ENCODE measurements around the gene CCDC171. TPM values are rescaled to one million over a fixed set of nuclear protein-coding genes. Genes with fewer than 3 reads are reported as not detected.

The CCDC171 gene
- 0.47 and 0.53 TPM in 2 replicates for total RNA-seq (2014; rRNA removed; shearing (Covaris generic))

GRCh38 chr9:15552636-15553527 lies at the start of gene CCDC171:
Gene CCDC171, plus strand, starts transcription at chr9:15553043. Its CDS starts 11,046 bp downstream, at chr9:15564089.
- Histone ChIP-seq H3K9me3 (replicated peaks) (no peaks in the 10 kb centered on the region), H3K4me1 (replicated peaks) (no peaks in the 10 kb centered on the region), H3K27me3 (replicated peaks) (no peaks in the 10 kb centered on the region), H3K4me3 (peak within 1 kb of the TSS; percentile 63), H3K36me3 (no peaks in the 10 kb centered on the region), H3K27ac (peak within 1 kb of the TSS; percentile 89)
- peak; percentile 80 to 88 for DNase-seq (ENCODE audit: low read depth in 1 of 2, low spot score in 2 of 2)

- no peak overlapping the region for H3K27ac ChIP-seq
- DNase-seq (ENCODE audit: low read depth in 1 of 2, low spot score in 2 of 2) = no peak
- H3K9me3 ChIP-seq (replicated peaks) = no peaks in the 10 kb centered on the region
- peaks cover 19% of the 10 kb centered on the region for H3K36me3 ChIP-seq
- no peak overlapping the region for H3K4me3 ChIP-seq
- H3K4me1 ChIP-seq (replicated peaks) = peaks cover 3% of the 10 kb centered on the region; the same call in 1 of the 2 replicates
- no peaks in the 10 kb centered on the region for H3K27me3 ChIP-seq (replicated peaks)
Observed at GRCh38 chr9:15505921-15506320, 46.9 kb upstream of the CCDC171 start.

GRCh38 chr9:15509931-15510788 lies 42.7 kb upstream of the CCDC171 start:
- H3K27me3 ChIP-seq (replicated peaks) = no peaks in the 10 kb centered on the region
- H3K9me3 ChIP-seq (replicated peaks) = no peaks in the 10 kb centered on the region
- H3K4me1 ChIP-seq (replicated peaks) = peaks cover 7% of the 10 kb centered on the region
- peaks cover 19% of the 10 kb centered on the region for H3K36me3 ChIP-seq
- H3K27ac ChIP-seq = peak overlapping the region; percentile 94
- peak overlapping the region; percentile 95 for H3K4me3 ChIP-seq
- peak in 1 of 2 experiments; percentile 4 for DNase-seq (ENCODE audit: low read depth in 1 of 2, low spot score in 2 of 2)

GRCh38 chr9:15510789-15511575 lies 41.9 kb upstream of the CCDC171 start, which contains the start of gene PSIP1:
Gene PSIP1, minus strand, starts transcription at chr9:15510970. Its CDS starts 782 bp downstream, at chr9:15510188.
- H3K4me3 ChIP-seq = peak within 1 kb of the TSS; percentile 95
- peak within 1 kb of the TSS; percentile 94 for H3K27ac ChIP-seq
- no peaks in the 10 kb centered on the region for H3K27me3 ChIP-seq (replicated peaks)
- no peaks in the 10 kb centered on the region for H3K9me3 ChIP-seq (replicated peaks)
- peaks cover 7% of the 10 kb centered on the region for H3K4me1 ChIP-seq (replicated peaks)
- DNase-seq (ENCODE audit: low read depth in 1 of 2, low spot score in 2 of 2) = peak; percentile 55 to 88
- peaks cover 16% of the 10 kb centered on the region for H3K36me3 ChIP-seq

GRCh38 chr9:15512204-15512603 lies 40.6 kb upstream of the CCDC171 start:
- Histone ChIP-seq H3K27me3 (replicated peaks) (no peaks in the 10 kb centered on the region), H3K27ac (no peak overlapping the region), H3K4me1 (replicated peaks) (peaks cover 7% of the 10 kb centered on the region), H3K4me3 (no peak overlapping the region), H3K36me3 (peaks cover 7% of the 10 kb centered on the region; the same call in 1 of the 2 replicates), H3K9me3 (replicated peaks) (no peaks in the 10 kb centered on the region)
- DNase-seq (ENCODE audit: low read depth in 1 of 2, low spot score in 2 of 2) = no peak

GRCh38 chr9:15512889-15513288 lies 40.0 kb upstream of the CCDC171 start:
- Histone ChIP-seq H3K27ac (no peak overlapping the region), H3K4me3 (no peak overlapping the region), H3K27me3 (replicated peaks) (no peaks in the 10 kb centered on the region), H3K9me3 (replicated peaks) (no peaks in the 10 kb centered on the region), H3K36me3 (peaks cover 5% of the 10 kb centered on the region; the same call in 1 of the 2 replicates), H3K4me1 (replicated peaks) (peaks cover 7% of the 10 kb centered on the region)
- DNase-seq (ENCODE audit: low read depth in 1 of 2, low spot score in 2 of 2) = no peak

GRCh38 chr9:15513335-15513734 lies 39.5 kb upstream of the CCDC171 start:
- H3K9me3 ChIP-seq (replicated peaks) = no peaks in the 10 kb centered on the region
- DNase-seq (ENCODE audit: low read depth in 1 of 2, low spot score in 2 of 2) = no peak
- 0 out of 2 replicates have a peak, but pooled peaks cover 3% of the 10 kb centered on the region for H3K36me3 ChIP-seq
- no peak overlapping the region for H3K27ac ChIP-seq
- no peaks in the 10 kb centered on the region for H3K27me3 ChIP-seq (replicated peaks)
- peaks cover 7% of the 10 kb centered on the region for H3K4me1 ChIP-seq (replicated peaks)
- H3K4me3 ChIP-seq = no peak overlapping the region

GRCh38 chr9:15519831-15520230 lies 33.0 kb upstream of the CCDC171 start:
- Histone ChIP-seq H3K27me3 (replicated peaks) (no peaks in the 10 kb centered on the region), H3K4me3 (no peak overlapping the region), H3K36me3 (no peaks in the 10 kb centered on the region), H3K4me1 (replicated peaks) (no peaks in the 10 kb centered on the region), H3K27ac (no peak overlapping the region), H3K9me3 (replicated peaks) (no peaks in the 10 kb centered on the region)
- no peak for DNase-seq (ENCODE audit: low read depth in 1 of 2, low spot score in 2 of 2)

GRCh38 chr9:15521254-15521653 lies 31.6 kb upstream of the CCDC171 start:
- no peaks in the 10 kb centered on the region for H3K9me3 ChIP-seq (replicated peaks)
- no peaks in the 10 kb centered on the region for H3K4me1 ChIP-seq (replicated peaks)
- no peak overlapping the region for H3K4me3 ChIP-seq
- DNase-seq (ENCODE audit: low read depth in 1 of 2, low spot score in 2 of 2) = no peak
- no peak overlapping the region for H3K27ac ChIP-seq
- no peaks in the 10 kb centered on the region for H3K36me3 ChIP-seq
- H3K27me3 ChIP-seq (replicated peaks) = no peaks in the 10 kb centered on the region

- Histone ChIP-seq H3K36me3 (no peaks in the 10 kb centered on the region), H3K27ac (no peak overlapping the region), H3K4me3 (no peak overlapping the region), H3K9me3 (replicated peaks) (no peaks in the 10 kb centered on the region), H3K27me3 (replicated peaks) (no peaks in the 10 kb centered on the region), H3K4me1 (replicated peaks) (no peaks in the 10 kb centered on the region)
- DNase-seq (ENCODE audit: low read depth in 1 of 2, low spot score in 2 of 2) = no peak
Observed at GRCh38 chr9:15522130-15522755, 30.6 kb upstream of the CCDC171 start.

- Histone ChIP-seq H3K4me1 (replicated peaks) (no peaks in the 10 kb centered on the region), H3K27ac (no peak overlapping the region), H3K27me3 (replicated peaks) (no peaks in the 10 kb centered on the region), H3K4me3 (no peak overlapping the region), H3K9me3 (replicated peaks) (no peaks in the 10 kb centered on the region), H3K36me3 (no peaks in the 10 kb centered on the region)
- no peak for DNase-seq (ENCODE audit: low read depth in 1 of 2, low spot score in 2 of 2)
Observed at GRCh38 chr9:15524845-15525455, 27.9 kb upstream of the CCDC171 start.

GRCh38 chr9:15525958-15526357 lies 26.9 kb upstream of the CCDC171 start:
- DNase-seq (ENCODE audit: low read depth in 1 of 2, low spot score in 2 of 2) = no peak
- Histone ChIP-seq H3K4me1 (replicated peaks) (no peaks in the 10 kb centered on the region), H3K27ac (no peak overlapping the region), H3K9me3 (replicated peaks) (no peaks in the 10 kb centered on the region), H3K36me3 (no peaks in the 10 kb centered on the region), H3K4me3 (no peak overlapping the region), H3K27me3 (replicated peaks) (no peaks in the 10 kb centered on the region)
